Large intestine (tissue), 3 donors: ENCODE measurements around the gene AQP7. TPM values are rescaled to one million over a fixed set of nuclear protein-coding genes. Genes with fewer than 3 reads are reported as not detected.
"Not testable (repeated sequence)": the region's sequence is repeated elsewhere in the genome, so short reads cannot be mapped to it uniquely, and the experiment has no call there.

Experiments used
- DNase-seq, 2 donors: peaks; one replicate each; pipeline versions ENCODE4 v3.0.0 to v3.0.0-alpha.2; 2013
- H3K27ac ChIP-seq: one replicate; pipeline ENCODE4 v1.5.1; 2013; ENCODE audit warnings: low read length
- H3K27me3 ChIP-seq: 2 replicates; pipeline ENCODE4 v1.6.1; 2013; ENCODE audit warnings: low read length; ENCODE audit not compliant: control insufficient read depth, insufficient read depth
- H3K36me3 ChIP-seq: 2 replicates; pipeline ENCODE4 v1.6.1; 2013; ENCODE audit warnings: low read length; ENCODE audit not compliant: control insufficient read depth, insufficient read depth
- H3K4me1 ChIP-seq: one replicate; pipeline ENCODE4 v1.6.1; 2013; ENCODE audit warnings: low read length; ENCODE audit not compliant: control insufficient read depth, insufficient read depth
- H3K4me3 ChIP-seq: one replicate; pipeline ENCODE4 v1.5.1; 2013; ENCODE audit warnings: low read length
- H3K9me3 ChIP-seq: one replicate; pipeline ENCODE4 v1.6.1; 2013; ENCODE audit warnings: mild to moderate bottlenecking, low read depth, low read length, moderate library complexity; ENCODE audit not compliant: control insufficient read depth
- WGBS: methylation state at CpG from one replicate; pipeline ENCODE4 v1.1.5; 2013; ENCODE audit warnings: low lambda C conversion rate; ENCODE audit not compliant: insufficient coverage; 5-methylcytosine and 5-hydroxymethylcytosine counted together
- polyA plus RNA-seq: library from polyadenylated mRNA; unstranded; fragments of 120-200 nt; gene quantifications from one replicate; pipeline ENCODE4 v1.2.1, GENCODE V29; 2013

AQP7 gene
- polyA plus RNA-seq, 1 donor, result 40.9 TPM

GRCh38 chr9:33399047-33399446 lies 3.3 kb downstream of the AQP7 start:
- H3K27me3 ChIP-seq, DNase-seq, H3K9me3 ChIP-seq, H3K27ac ChIP-seq, H3K36me3 ChIP-seq, H3K4me3 ChIP-seq: not testable (repeated sequence)
- WGBS, result no CpG with 5 or more reads among the region's 4 CpGs
- H3K4me1 ChIP-seq, result peaks cover 13% of the 10 kb centered on the region

- WGBS, result no CpG with 5 or more reads among the region's 4 CpGs
- not testable (repeated sequence) for DNase-seq
Observed at GRCh38 chr9:33397801-33398200, 4.6 kb downstream of the AQP7 start.

GRCh38 chr9:33395159-33395879 lies 7.0 kb downstream of the AQP7 start:
- not testable (repeated sequence) for H3K36me3 ChIP-seq, H3K9me3 ChIP-seq, H3K27me3 ChIP-seq
- Histone ChIP-seq H3K27ac (peak overlapping the region; percentile 85), H3K4me3 (peak overlapping the region; percentile 40), H3K4me1 (peaks cover 33% of the 10 kb centered on the region)
- no CpG with 5 or more reads among the region's 15 CpGs for WGBS
- DNase-seq, result peak; percentile 82 to 87

More at GRCh38 chr9:33397801-33398200, 4.6 kb downstream of the AQP7 start:
- not testable (repeated sequence) for H3K4me3 ChIP-seq, H3K27me3 ChIP-seq, H3K9me3 ChIP-seq, H3K27ac ChIP-seq, H3K36me3 ChIP-seq
- peaks cover 17% of the 10 kb centered on the region for H3K4me1 ChIP-seq

- Histone ChIP-seq H3K4me1 (peaks cover 38% of the 10 kb centered on the region), H3K27ac (peak overlapping the region; percentile 81), H3K4me3 (peak overlapping the region; percentile 40)
- not testable (repeated sequence) for H3K9me3 ChIP-seq, H3K36me3 ChIP-seq, H3K27me3 ChIP-seq
- no CpG with 5 or more reads among the region's 3 CpGs for WGBS
- peak in 1 of 2 donors; percentile 19 for DNase-seq
Observed at GRCh38 chr9:33393986-33394385, 8.4 kb downstream of the AQP7 start.

- DNase-seq, result peak in 1 of 2 donors; percentile 32
- Histone ChIP-seq H3K9me3 (no peaks in the 10 kb centered on the region), H3K27ac (peak overlapping the region; percentile 81), H3K36me3 (no peaks in the 10 kb centered on the region), H3K4me3 (peak overlapping the region; percentile 40), H3K4me1 (peaks cover 38% of the 10 kb centered on the region), H3K27me3 (no peaks in the 10 kb centered on the region)
- no CpG with 5 or more reads among the region's 11 CpGs for WGBS
Observed at GRCh38 chr9:33393581-33393980, 8.8 kb downstream of the AQP7 start.

- peak overlapping the region; percentile 81 for H3K27ac ChIP-seq
- DNase-seq, result peak; percentile 70 to 86
- not testable (repeated sequence) for H3K9me3 ChIP-seq, H3K36me3 ChIP-seq, H3K27me3 ChIP-seq
- peaks cover 38% of the 10 kb centered on the region for H3K4me1 ChIP-seq
- peak overlapping the region; percentile 40 for H3K4me3 ChIP-seq
- no CpG with 5 or more reads among the region's 7 CpGs for WGBS
Observed at GRCh38 chr9:33392591-33393021, 9.8 kb downstream of the AQP7 start.

GRCh38 chr9:33391111-33391771 lies 11.1 kb downstream of the AQP7 start:
- not testable (repeated sequence) for H3K36me3 ChIP-seq, H3K4me3 ChIP-seq
- WGBS, result no CpG with 5 or more reads among the region's 9 CpGs

GRCh38 chr9:33388110-33388994 lies 14.0 kb downstream of the AQP7 start:
- 75% methylated on average over 2 of the region's 15 CpGs for WGBS
- Histone ChIP-seq H3K27me3 (no peaks in the 10 kb centered on the region), H3K4me3 (no peak overlapping the region), H3K27ac (no peak overlapping the region), H3K4me1 (peaks cover 29% of the 10 kb centered on the region), H3K9me3 (no peaks in the 10 kb centered on the region), H3K36me3 (peaks cover 4% of the 10 kb centered on the region)
- no peak for DNase-seq

More at GRCh38 chr9:33391111-33391771, 11.1 kb downstream of the AQP7 start:
- H3K4me1 ChIP-seq, result peaks cover 41% of the 10 kb centered on the region
- H3K9me3 ChIP-seq, H3K27me3 ChIP-seq: not testable (repeated sequence)
- peak; percentile 85 to 92 for DNase-seq
- peak overlapping the region; percentile 81 for H3K27ac ChIP-seq

- H3K4me3 ChIP-seq, H3K36me3 ChIP-seq, H3K27ac ChIP-seq, H3K9me3 ChIP-seq, DNase-seq, H3K27me3 ChIP-seq: not testable (repeated sequence)
- peaks cover 18% of the 10 kb centered on the region for H3K4me1 ChIP-seq
- WGBS, result no CpG with 5 or more reads among the region's 9 CpGs
Observed at GRCh38 chr9:33386998-33387397, 15.4 kb downstream of the AQP7 start.

- no CpG with 5 or more reads among the region's 14 CpGs for WGBS
- not testable (repeated sequence) for H3K27me3 ChIP-seq, DNase-seq, H3K36me3 ChIP-seq, H3K4me3 ChIP-seq, H3K27ac ChIP-seq, H3K9me3 ChIP-seq
- peaks cover 14% of the 10 kb centered on the region for H3K4me1 ChIP-seq
Observed at GRCh38 chr9:33386641-33386996, 15.7 kb downstream of the AQP7 start.
